Fibroblast of mammary gland (primary cell): ENCODE results near the gene FNBP1.

Source experiments
- DNase-seq: peaks from one replicate; pipeline ENCODE4 v3.0.0-alpha.2; 2010; ENCODE audit warnings: low read depth
- H3K4me3 ChIP-seq: 2 replicates; pipeline ENCODE4 v1.5.1; 2011; ENCODE audit warnings: low read depth, mild to moderate bottlenecking, low read length, moderate library complexity; ENCODE audit not compliant: control insufficient read depth
- CTCF ChIP-seq: conservative IDR thresholded peaks from 2 replicates; pipeline ENCODE4 v1.5.1; 2011; ENCODE audit warnings: low read depth, low read length, inconsistent platforms; ENCODE audit not compliant: control insufficient read depth, insufficient read depth

Gene FNBP1

GRCh38 chr9:129868872-129869486 is 174.0 kb downstream of the FNBP1 start:
- no peak for DNase-seq
- TF ChIP-seq CTCF, result no peak
- H3K4me3 ChIP-seq, result no peak overlapping the region

- DNase-seq, result no peak
- TF ChIP-seq CTCF, result no peak
- H3K4me3 ChIP-seq, result no peak overlapping the region
Observed at GRCh38 chr9:129868023-129868871, 174.7 kb downstream of the FNBP1 start.

- DNase-seq, result no peak
- no peak overlapping the region for H3K4me3 ChIP-seq
- TF ChIP-seq CTCF, result no peak
Observed at GRCh38 chr9:129867136-129868022, 175.6 kb downstream of the FNBP1 start.

- no peak for TF ChIP-seq CTCF
- DNase-seq, result no peak
Observed at GRCh38 chr9:129866394-129867135, 176.4 kb downstream of the FNBP1 start.

GRCh38 chr9:129865668-129866320 is 177.2 kb downstream of the FNBP1 start:
- H3K4me3 ChIP-seq, result no peak overlapping the region
- no peak for TF ChIP-seq CTCF

More at GRCh38 chr9:129866394-129867135, 176.4 kb downstream of the FNBP1 start:
- H3K4me3 ChIP-seq, result no peak overlapping the region

More at GRCh38 chr9:129865668-129866320, 177.2 kb downstream of the FNBP1 start:
- DNase-seq, result no peak
